HEK293 (cell line): ENCODE results near the gene ZBED1.

ENCODE experiments used
- ZNF138 ChIP-seq: fragments of 450-650 bp; formaldehyde crosslinking; IDR thresholded peaks from 2 replicates; pipeline ENCODE4 v1.5.1; 2016; ENCODE audit warnings: missing biosample characterization, missing genetic modification characterization, borderline replicate concordance
- ZNF184 ChIP-seq: fragments of 450-650 bp; IDR thresholded peaks from 2 replicates; pipeline ENCODE4 v1.5.1; 2018; ENCODE audit warnings: missing biosample characterization, mild to moderate bottlenecking, missing genetic modification characterization
- ZNF311 ChIP-seq: fragments of 450-650 bp; formaldehyde crosslinking; IDR thresholded peaks from 2 replicates; pipeline ENCODE4 v1.5.1; 2017; ENCODE audit warnings: missing biosample characterization, missing genetic modification characterization, borderline replicate concordance
- ZNF660 ChIP-seq: fragments of 450-650 bp; IDR thresholded peaks from 2 replicates; pipeline ENCODE4 v1.5.1; 2018; ENCODE audit warnings: missing biosample characterization, mild to moderate bottlenecking, missing genetic modification characterization
- ZNF701 ChIP-seq: fragments of 450-650 bp; formaldehyde crosslinking; IDR thresholded peaks from 2 replicates; pipeline ENCODE4 v1.5.1; 2016; ENCODE audit warnings: missing biosample characterization, missing genetic modification characterization
- ZNF776 ChIP-seq: fragments of 450-650 bp; formaldehyde crosslinking; IDR thresholded peaks from 2 replicates; pipeline ENCODE4 v1.5.0; 2017; ENCODE audit warnings: missing biosample characterization, missing genetic modification characterization, borderline replicate concordance
- TF ChIP-seq, protein P1 (sequence below): fragments of 450-650 bp; formaldehyde crosslinking; IDR thresholded peaks from 2 replicates; pipeline ENCODE4 v1.5.1; 2016; ENCODE audit warnings: missing biosample characterization, missing genetic modification characterization
- TF ChIP-seq, protein P2 (sequence below): fragments of 450-650 bp; formaldehyde crosslinking; IDR thresholded peaks from 2 replicates; pipeline ENCODE4 v1.5.1; 2017; ENCODE audit warnings: missing biosample characterization, missing genetic modification characterization
- TF ChIP-seq, protein P3 (sequence below): fragments of 450-650 bp; formaldehyde crosslinking; IDR thresholded peaks from 2 replicates; pipeline ENCODE4 v1.5.1; 2016; ENCODE audit warnings: missing biosample characterization, missing genetic modification characterization, borderline replicate concordance
- TF ChIP-seq, protein P4 (sequence below): fragments of 450-650 bp; formaldehyde crosslinking; IDR thresholded peaks from 2 replicates; pipeline ENCODE4 v1.5.1; 2016; ENCODE audit warnings: missing biosample characterization, missing genetic modification characterization
- TF ChIP-seq, protein P5 (sequence below): fragments of 450-650 bp; formaldehyde crosslinking; IDR thresholded peaks from 2 replicates; pipeline ENCODE4 v1.5.1; 2016; ENCODE audit warnings: missing biosample characterization, missing genetic modification characterization, low read depth

DNA sequence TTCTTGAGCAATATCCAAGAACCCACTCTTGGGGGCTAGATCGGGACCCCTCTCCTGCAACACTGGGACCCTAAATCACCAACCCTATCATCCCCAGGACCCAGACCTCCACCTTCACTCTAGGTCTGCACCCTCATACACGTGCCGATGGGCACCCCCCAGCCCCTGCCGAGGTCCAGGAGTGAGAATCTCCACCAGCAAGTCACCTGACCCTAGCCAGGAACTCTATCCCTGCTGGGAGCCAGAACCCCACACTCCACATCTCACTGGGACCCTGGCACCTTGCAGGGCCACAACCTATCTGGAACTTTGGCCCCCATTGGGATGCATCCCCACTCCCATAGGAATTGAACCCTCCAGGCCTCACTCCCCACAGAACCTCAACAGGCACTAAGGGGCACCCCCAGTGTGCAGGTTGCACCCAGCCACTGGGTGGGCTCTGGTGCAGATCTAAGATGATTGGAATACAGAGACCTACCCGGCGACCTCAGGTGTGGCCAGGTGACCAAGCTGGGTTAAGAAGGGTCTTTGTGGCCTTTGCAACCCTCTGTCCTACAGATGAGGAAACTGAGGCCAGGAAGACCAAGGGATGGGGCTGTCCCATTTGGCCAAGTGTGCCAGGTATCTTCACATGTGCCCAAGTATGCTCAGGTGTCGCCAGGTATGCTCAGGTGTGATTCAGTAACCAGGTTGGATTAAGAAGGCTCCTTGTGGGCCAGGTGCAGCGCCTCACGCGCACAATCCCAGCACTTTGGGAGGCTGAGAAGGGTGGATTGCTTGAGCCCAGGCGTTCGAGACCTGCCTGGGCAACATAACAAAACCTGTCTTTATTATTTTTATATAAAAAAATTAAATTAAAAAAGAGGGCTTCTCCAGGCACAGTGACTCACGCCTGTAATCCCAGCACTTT is 3.1 kb upstream of the ZBED1 start:
- TF ChIP-seq, protein P1, sequence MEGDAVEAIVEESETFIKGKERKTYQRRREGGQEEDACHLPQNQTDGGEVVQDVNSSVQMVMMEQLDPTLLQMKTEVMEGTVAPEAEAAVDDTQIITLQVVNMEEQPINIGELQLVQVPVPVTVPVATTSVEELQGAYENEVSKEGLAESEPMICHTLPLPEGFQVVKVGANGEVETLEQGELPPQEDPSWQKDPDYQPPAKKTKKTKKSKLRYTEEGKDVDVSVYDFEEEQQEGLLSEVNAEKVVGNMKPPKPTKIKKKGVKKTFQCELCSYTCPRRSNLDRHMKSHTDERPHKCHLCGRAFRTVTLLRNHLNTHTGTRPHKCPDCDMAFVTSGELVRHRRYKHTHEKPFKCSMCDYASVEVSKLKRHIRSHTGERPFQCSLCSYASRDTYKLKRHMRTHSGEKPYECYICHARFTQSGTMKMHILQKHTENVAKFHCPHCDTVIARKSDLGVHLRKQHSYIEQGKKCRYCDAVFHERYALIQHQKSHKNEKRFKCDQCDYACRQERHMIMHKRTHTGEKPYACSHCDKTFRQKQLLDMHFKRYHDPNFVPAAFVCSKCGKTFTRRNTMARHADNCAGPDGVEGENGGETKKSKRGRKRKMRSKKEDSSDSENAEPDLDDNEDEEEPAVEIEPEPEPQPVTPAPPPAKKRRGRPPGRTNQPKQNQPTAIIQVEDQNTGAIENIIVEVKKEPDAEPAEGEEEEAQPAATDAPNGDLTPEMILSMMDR (tag by site-specific recombination), result no peak
- TF ChIP-seq ZNF660 (no peak), ZNF701 (tag by site-specific recombination) (no peak), ZNF311 (tag by site-specific recombination) (no peak), ZNF138 (tag by site-specific recombination) (no peak), ZNF776 (tag by site-specific recombination) (no peak), ZNF184 (tag by site-specific recombination) (no peak)
- TF ChIP-seq, protein P2, sequence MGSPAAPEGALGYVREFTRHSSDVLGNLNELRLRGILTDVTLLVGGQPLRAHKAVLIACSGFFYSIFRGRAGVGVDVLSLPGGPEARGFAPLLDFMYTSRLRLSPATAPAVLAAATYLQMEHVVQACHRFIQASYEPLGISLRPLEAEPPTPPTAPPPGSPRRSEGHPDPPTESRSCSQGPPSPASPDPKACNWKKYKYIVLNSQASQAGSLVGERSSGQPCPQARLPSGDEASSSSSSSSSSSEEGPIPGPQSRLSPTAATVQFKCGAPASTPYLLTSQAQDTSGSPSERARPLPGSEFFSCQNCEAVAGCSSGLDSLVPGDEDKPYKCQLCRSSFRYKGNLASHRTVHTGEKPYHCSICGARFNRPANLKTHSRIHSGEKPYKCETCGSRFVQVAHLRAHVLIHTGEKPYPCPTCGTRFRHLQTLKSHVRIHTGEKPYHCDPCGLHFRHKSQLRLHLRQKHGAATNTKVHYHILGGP (tag by site-specific recombination), result no peak
- TF ChIP-seq, protein P3, sequence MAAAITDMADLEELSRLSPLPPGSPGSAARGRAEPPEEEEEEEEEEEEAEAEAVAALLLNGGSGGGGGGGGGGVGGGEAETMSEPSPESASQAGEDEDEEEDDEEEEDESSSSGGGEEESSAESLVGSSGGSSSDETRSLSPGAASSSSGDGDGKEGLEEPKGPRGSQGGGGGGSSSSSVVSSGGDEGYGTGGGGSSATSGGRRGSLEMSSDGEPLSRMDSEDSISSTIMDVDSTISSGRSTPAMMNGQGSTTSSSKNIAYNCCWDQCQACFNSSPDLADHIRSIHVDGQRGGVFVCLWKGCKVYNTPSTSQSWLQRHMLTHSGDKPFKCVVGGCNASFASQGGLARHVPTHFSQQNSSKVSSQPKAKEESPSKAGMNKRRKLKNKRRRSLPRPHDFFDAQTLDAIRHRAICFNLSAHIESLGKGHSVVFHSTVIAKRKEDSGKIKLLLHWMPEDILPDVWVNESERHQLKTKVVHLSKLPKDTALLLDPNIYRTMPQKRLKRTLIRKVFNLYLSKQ (tag by site-specific recombination), result no peak
- TF ChIP-seq, protein P4, sequence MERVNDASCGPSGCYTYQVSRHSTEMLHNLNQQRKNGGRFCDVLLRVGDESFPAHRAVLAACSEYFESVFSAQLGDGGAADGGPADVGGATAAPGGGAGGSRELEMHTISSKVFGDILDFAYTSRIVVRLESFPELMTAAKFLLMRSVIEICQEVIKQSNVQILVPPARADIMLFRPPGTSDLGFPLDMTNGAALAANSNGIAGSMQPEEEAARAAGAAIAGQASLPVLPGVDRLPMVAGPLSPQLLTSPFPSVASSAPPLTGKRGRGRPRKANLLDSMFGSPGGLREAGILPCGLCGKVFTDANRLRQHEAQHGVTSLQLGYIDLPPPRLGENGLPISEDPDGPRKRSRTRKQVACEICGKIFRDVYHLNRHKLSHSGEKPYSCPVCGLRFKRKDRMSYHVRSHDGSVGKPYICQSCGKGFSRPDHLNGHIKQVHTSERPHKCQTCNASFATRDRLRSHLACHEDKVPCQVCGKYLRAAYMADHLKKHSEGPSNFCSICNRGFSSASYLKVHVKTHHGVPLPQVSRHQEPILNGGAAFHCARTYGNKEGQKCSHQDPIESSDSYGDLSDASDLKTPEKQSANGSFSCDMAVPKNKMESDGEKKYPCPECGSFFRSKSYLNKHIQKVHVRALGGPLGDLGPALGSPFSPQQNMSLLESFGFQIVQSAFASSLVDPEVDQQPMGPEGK (tag by site-specific recombination), result no peak
- TF ChIP-seq, protein P5, sequence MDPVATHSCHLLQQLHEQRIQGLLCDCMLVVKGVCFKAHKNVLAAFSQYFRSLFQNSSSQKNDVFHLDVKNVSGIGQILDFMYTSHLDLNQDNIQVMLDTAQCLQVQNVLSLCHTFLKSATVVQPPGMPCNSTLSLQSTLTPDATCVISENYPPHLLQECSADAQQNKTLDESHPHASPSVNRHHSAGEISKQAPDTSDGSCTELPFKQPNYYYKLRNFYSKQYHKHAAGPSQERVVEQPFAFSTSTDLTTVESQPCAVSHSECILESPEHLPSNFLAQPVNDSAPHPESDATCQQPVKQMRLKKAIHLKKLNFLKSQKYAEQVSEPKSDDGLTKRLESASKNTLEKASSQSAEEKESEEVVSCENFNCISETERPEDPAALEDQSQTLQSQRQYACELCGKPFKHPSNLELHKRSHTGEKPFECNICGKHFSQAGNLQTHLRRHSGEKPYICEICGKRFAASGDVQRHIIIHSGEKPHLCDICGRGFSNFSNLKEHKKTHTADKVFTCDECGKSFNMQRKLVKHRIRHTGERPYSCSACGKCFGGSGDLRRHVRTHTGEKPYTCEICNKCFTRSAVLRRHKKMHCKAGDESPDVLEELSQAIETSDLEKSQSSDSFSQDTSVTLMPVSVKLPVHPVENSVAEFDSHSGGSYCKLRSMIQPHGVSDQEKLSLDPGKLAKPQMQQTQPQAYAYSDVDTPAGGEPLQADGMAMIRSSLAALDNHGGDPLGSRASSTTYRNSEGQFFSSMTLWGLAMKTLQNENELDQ (tag by site-specific recombination), result no peak
